DND-41 (cell line): ENCODE data around the gene SGPL1.

Experiments
- ATAC-seq: fragments of 200-7000 bp; cut with Tn5 transposase; 3 replicates; pipeline ENCODE4 v1.9.1; 2021; ENCODE audit warnings: low read depth; ENCODE audit not compliant: insufficient read depth
- DNase-seq: peaks from one replicate; pipeline ENCODE4 v3.0.0-alpha.2; 2020
- H2AFZ ChIP-seq: 2 replicates; pipeline ENCODE4 v1.6.0; 2012; ENCODE audit warnings: low read depth, low read length
- H3K27ac ChIP-seq: 2 replicates; pipeline ENCODE4 v1.5.1; 2012; ENCODE audit warnings: low read length, inconsistent platforms
- H3K27me3 ChIP-seq: fragments of 200-600 bp; sonication (generic); 2 replicates; pipeline ENCODE4 v1.6.0; 2012; ENCODE audit warnings: low read length, mild to moderate bottlenecking, inconsistent platforms; ENCODE audit not compliant: insufficient read depth, poor library complexity
- H3K36me3 ChIP-seq: 2 replicates; pipeline ENCODE4 v1.5.1; 2012; ENCODE audit warnings: low read length, inconsistent platforms; ENCODE audit not compliant: insufficient read depth
- H3K4me1 ChIP-seq: 2 replicates; pipeline ENCODE4 v1.5.1; 2012; ENCODE audit warnings: mild to moderate bottlenecking, low read length; ENCODE audit not compliant: insufficient read depth
- H3K4me2 ChIP-seq: 2 replicates; pipeline ENCODE4 v1.6.0; 2012; ENCODE audit warnings: mild to moderate bottlenecking, moderate library complexity, low read length, inconsistent platforms; ENCODE audit not compliant: insufficient read depth
- H3K4me3 ChIP-seq, 2 experiments: fragments of 200-600 bp in 1 of 2; shearing (Covaris generic) in 1 of 2; 2 replicates each; pipeline ENCODE4 v1.5.1; 2012 to 2016; ENCODE audit warnings: inconsistent platforms in 2 of 2, low read length in 2 of 2, mild to moderate bottlenecking in 2 of 2, low read depth in 1 of 2, moderate library complexity in 1 of 2
- H3K79me2 ChIP-seq: 2 replicates; pipeline ENCODE4 v1.6.0; 2012; ENCODE audit warnings: low read length, inconsistent platforms; ENCODE audit not compliant: insufficient read depth
- H3K9ac ChIP-seq: 2 replicates; pipeline ENCODE4 v1.6.0; 2012; ENCODE audit warnings: low read depth, mild to moderate bottlenecking, inconsistent platforms, low read length, moderate library complexity
- H3K9me3 ChIP-seq: 2 replicates; pipeline ENCODE4 v1.5.1; 2012; ENCODE audit warnings: low read length, moderate library complexity, mild to moderate bottlenecking, inconsistent platforms; ENCODE audit not compliant: insufficient read depth, severe bottlenecking
- H4K20me1 ChIP-seq: 2 replicates; pipeline ENCODE4 v1.6.0; 2012; ENCODE audit warnings: low read length; ENCODE audit not compliant: insufficient read depth
- CTCF ChIP-seq: IDR thresholded peaks from 2 replicates; pipeline ENCODE4 v1.5.1; 2012; ENCODE audit warnings: borderline replicate concordance, low read length, moderate library complexity, mild to moderate bottlenecking; ENCODE audit not compliant: poor library complexity, severe bottlenecking; ENCODE audit errors: extremely low read depth
- EZH2 ChIP-seq: IDR thresholded peaks from 3 replicates; pipeline ENCODE4 v1.6.1; 2012; ENCODE audit warnings: borderline replicate concordance, low read depth, mild to moderate bottlenecking, moderate library complexity, low read length, inconsistent platforms; ENCODE audit not compliant: severe bottlenecking

The SGPL1 gene

GRCh38 chr10:70920519-70920918 lies 104.8 kb downstream of the SGPL1 start:
- Histone ChIP-seq H3K36me3 (no peaks in the 10 kb centered on the region), H3K4me1 (no peaks in the 10 kb centered on the region), H3K27ac (no peak overlapping the region), H3K9ac (no peak overlapping the region), H3K4me3 (no peak overlapping the region), H3K27me3 (peaks cover 6% of the 10 kb centered on the region), H4K20me1 (no peaks in the 10 kb centered on the region), H2AFZ (no peak overlapping the region), H3K4me2 (no peak overlapping the region), H3K79me2 (no peaks in the 10 kb centered on the region), H3K9me3 (no peaks in the 10 kb centered on the region)
- TF ChIP-seq EZH2 (no peak), CTCF (no peak)
- DNase-seq (no peak), ATAC-seq (no peak)

- Histone ChIP-seq H3K27me3 (peaks cover 4% of the 10 kb centered on the region), H4K20me1 (no peaks in the 10 kb centered on the region), H2AFZ (no peak overlapping the region), H3K36me3 (no peaks in the 10 kb centered on the region), H3K9ac (no peak overlapping the region), H3K79me2 (no peaks in the 10 kb centered on the region), H3K9me3 (no peaks in the 10 kb centered on the region), H3K4me1 (no peaks in the 10 kb centered on the region), H3K4me3 (no peak overlapping the region), H3K27ac (no peak overlapping the region), H3K4me2 (no peak overlapping the region)
- no peak for ATAC-seq
- DNase-seq, result no peak
- TF ChIP-seq EZH2, result no peak
- TF ChIP-seq CTCF, result no peak
Measured at GRCh38 chr10:70921285-70921684, 105.5 kb downstream of the SGPL1 start.

GRCh38 chr10:70923696-70924095 lies 107.9 kb downstream of the SGPL1 start:
- H3K27ac ChIP-seq, result no peak overlapping the region
- no peaks in the 10 kb centered on the region for H3K9me3 ChIP-seq
- H3K79me2 ChIP-seq, result no peaks in the 10 kb centered on the region
- H4K20me1 ChIP-seq, result no peaks in the 10 kb centered on the region
- H2AFZ ChIP-seq, result no peak overlapping the region
- H3K4me1 ChIP-seq, result no peaks in the 10 kb centered on the region
- H3K4me3 ChIP-seq, result no peak overlapping the region
- no peak overlapping the region for H3K9ac ChIP-seq
- DNase-seq (no peak), ATAC-seq (no peak)
- TF ChIP-seq CTCF (no peak), EZH2 (no peak)
- no peaks in the 10 kb centered on the region for H3K36me3 ChIP-seq
- H3K4me2 ChIP-seq, result no peak overlapping the region
- H3K27me3 ChIP-seq, result peaks cover 4% of the 10 kb centered on the region
